IPS-NIHi7 (cell line): ENCODE results near the gene UPK3A.

Source experiments
- DNase-seq: peaks from one replicate; pipeline ENCODE4 v3.0.0; 2012; ENCODE audit warnings: mixed read lengths; ENCODE audit errors: extremely low spot score

The UPK3A gene

DNA sequence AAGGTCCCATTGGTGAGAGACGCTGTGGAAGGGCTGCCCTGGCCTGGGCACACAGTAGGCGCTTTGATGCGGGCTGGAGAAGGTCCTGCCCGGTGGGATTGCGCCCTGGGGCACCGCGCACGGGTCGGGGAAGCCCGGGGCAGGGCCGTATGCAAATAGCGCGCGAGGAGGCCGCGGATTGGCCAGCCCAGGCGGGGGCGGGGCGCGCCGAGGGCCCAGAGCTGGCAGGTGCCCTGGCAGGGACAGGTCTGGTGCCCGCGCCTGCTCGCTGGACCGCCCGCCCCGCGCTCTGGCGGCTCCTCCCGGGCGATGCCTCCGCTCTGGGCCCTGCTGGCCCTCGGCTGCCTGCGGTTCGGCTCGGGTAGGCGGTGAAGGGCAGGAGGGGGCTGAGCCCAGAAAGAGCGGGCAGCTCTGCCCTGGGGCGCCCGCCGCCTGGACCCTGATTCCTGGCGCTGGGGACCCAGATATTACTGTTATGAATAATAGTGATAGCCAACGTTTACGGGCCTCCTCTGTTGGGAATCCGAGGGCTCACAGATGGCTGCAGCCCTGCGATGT is at the start of gene UPK3A:
TSS of gene UPK3A (plus strand) at position 245 of the 558 bp plus-strand sequence. CDS start at position 310, 65 bp downstream.
- DNase-seq, result peak; percentile 85

DNA sequence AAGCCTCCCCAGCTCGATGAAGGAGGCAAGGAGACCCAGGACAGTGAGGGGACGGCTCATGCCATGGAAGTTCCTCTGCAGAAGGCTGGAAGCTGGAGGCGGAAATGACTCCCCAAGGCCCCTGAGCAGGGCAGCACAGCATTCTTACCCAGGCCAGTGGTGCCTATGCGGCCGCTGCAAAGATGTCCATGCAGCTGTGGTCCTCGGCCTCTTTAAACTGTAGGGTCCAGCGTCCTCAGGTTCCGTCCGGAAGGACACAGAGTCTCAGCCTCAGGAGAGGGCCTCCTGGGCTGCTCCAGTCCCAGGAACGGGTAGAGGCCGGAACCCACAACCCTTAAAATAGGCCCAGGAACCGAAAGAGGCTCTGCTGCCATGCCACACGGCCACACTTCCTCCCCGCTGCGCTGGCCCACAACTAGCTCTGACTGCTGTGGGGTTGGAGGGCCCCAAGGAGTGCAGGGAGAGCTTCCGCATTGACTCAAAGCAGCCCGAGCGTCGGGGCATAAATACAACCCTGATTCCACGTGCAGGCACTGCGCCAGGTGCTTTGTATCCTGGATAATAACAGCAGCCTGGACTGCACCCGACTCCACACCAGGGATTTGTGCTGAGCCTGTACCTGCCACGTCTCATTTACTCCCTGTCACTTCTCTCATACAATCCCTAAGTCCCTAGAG is 49.5 kb upstream of the UPK3A start:
- DNase-seq, result no peak

DNA sequence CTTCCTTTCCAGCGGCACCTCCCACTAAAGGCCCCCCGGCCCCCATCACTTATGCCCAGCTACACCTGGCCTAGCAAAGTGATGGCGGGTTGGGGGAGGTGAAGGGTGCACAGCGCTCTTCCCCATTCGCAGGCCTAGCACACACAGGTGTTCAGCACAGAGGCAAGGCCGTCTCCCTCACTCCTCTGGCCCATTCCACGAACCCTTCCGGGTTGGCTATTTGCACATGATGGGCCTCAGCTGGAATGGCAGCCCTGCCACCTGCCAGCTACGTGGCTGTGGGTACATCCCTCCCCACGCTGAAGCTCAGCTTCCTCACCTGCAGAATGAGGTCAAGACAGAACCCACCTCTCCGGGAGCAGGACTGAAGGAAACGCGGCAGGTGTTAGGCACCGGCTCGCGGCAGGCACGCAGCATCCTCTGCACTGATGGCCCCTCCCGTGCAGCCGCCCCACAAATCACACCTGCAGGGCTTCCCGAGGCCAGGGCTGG is 48.9 kb upstream of the UPK3A start:
- DNase-seq, result no peak

DNA sequence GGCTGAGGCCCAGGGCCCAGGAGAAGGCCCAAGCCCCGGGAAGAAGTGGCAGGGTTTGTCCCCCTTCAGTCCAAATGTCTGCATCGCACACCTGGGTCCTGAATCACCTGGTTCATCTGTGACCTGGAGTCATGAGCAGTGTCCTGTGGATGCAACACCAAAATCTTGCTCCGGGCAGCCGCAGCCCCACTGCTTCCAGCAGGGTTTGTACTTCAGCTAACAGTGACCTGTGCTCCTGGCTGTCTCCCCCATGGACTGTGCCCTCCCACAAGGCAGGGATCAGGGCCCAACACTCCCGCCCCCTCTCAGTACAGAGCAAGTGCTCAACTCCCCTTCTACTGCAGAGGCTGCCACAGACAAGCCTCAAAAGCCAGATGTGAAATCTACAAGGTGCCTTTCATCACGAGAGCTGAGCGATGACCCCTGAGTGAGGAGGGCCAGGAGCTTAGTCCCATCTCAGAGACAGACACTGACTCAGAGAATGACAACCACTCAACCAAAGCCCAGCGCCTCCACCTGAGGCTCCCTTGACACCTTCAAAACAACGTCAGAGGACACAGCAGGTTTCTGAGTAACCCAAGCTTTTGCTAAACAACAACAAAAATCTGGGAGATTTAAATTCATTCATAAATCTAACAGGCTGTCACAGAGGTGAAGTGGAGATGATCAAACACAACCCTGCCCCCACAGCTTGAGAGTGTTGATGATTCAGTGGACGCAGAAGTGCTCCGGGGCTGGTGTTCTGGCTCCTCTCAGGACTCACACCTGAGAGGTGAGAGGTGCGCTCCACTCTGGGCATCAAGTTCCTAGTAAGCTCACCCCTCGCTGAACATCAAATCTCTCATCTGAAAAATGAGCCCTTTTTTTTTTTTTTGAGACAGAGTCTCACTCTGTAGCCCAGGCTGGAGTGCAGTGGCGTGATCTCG is 47.4 kb upstream of the UPK3A start:
- DNase-seq, result no peak

DNA sequence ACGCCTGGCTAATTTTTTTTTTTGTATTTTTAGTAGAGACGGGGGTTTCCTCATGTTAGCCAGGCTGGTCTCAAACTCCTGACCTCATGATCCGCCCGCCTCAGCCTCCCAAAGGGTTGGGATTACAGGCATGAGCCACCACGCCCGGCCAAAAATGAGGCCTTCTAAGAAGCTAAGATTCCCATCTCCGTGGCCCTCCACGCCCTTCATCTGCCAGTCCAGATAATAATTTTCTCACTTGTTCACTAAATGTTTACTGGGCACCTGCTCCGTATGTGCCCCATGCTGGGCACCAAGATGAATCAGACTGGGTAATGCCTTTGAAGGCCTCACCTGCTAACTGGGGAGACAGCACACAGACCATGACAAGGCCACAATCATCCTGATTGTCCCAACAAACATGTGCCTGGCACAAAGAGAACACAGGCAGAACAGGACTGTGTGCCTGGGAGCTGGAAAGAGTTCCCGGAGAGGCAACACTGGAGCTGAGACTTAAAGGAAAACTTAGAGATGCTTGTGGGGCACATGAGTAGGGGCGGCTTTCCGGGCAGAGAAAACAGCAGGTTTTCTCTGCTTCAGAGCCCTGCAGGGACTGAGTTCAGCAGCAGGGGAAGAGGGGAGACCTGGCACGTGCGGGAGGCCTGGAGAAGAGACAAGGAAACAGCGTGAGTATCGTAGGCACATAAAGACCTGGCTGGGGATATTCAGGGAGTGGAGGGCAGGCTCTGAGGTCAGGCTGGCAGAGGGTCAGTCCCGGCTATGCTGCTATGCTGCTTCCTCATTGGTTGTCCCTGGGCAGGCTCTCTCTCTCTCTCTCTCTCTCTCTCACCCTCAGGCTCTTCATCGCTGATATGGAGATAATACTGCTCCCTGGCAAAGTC is 46.4 kb upstream of the UPK3A start:
- no peak for DNase-seq

DNA sequence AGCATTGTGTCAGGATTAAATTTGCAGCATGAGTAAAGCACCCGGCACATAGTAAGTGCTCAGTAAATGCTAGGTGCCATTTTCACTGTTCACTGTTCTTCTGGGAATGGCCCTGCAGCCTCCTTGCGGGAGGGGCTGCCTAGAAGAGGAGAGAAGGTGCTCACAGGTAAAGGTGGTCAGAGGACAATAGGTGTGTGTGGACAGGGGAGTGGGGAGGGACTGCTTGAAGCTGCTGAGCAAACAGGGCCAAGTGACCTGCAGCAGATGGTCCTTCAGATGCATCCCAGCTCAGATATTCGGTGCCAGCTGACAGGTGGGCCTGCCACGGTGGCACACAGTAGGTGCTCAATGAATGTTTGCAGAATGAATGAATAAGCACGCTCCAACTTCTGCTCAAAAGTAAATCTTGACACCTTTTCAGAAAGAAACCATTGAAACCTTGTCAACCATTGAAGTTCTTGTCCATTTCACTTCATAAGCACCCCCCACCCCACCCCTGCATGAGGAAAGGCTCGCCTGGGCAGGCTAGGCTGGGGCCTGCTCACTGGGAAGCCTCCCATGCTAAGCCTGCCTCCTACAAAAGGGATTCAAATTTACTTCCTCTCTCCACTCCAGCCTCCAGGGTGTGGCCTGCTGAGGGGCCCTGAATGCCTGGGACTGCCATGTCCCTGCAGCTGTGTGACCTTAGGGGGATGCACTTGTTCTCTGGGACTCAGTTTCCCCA is 45.6 kb upstream of the UPK3A start:
- DNase-seq, result no peak

DNA sequence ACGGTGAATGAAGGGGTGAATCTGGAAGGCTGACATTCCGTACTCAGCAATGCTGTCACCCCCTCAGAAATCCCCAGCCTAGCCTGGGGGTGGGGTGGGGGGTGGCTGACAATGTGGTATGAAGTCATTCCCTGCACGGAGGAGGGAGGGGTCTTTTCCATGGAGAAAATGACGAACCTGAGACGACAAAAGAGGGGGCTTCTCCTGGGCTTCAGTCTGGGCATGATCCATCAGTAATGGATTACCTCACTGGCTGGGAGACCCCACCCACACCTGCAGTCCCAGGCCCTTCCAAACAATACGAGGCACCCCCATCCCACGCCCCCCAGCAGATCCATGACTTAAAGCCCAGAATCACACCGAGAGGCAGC is 45.1 kb upstream of the UPK3A start:
- DNase-seq, result no peak

DNA sequence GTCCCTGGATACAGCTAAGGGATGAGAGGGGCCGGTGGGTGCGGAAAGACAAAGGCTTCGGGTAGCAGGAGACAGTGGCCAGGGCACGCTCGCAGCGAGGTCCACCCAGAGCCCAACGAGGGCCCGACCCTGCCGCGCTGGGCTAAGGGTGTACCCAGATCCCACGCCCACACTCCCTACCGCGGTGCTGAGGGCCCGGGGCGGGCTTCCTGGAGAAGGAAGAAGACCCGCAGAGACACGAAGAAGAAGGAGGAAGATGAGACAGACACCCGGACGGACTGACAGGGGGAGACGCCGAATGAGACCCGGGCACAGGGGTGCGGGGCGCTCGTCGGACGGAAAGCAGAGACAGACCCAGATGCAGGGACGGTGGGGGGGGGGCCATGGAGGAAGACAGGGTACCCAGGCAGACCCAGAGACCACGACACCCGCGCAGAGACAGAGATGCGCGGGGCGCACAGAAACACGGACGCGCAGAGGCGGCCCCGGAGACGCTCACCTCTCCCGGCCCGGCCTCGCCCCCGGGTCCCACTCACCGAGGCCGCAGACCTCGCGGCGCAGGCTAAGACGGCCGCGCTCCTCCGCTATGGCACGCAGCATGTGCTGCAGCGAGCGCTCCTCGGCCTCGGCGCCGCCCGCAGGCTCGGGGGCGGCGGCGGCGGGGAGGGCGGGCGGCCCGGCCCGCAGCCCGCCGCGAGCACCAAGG is 44.5 kb upstream of the UPK3A start:
- peak; percentile 41 for DNase-seq

DNA sequence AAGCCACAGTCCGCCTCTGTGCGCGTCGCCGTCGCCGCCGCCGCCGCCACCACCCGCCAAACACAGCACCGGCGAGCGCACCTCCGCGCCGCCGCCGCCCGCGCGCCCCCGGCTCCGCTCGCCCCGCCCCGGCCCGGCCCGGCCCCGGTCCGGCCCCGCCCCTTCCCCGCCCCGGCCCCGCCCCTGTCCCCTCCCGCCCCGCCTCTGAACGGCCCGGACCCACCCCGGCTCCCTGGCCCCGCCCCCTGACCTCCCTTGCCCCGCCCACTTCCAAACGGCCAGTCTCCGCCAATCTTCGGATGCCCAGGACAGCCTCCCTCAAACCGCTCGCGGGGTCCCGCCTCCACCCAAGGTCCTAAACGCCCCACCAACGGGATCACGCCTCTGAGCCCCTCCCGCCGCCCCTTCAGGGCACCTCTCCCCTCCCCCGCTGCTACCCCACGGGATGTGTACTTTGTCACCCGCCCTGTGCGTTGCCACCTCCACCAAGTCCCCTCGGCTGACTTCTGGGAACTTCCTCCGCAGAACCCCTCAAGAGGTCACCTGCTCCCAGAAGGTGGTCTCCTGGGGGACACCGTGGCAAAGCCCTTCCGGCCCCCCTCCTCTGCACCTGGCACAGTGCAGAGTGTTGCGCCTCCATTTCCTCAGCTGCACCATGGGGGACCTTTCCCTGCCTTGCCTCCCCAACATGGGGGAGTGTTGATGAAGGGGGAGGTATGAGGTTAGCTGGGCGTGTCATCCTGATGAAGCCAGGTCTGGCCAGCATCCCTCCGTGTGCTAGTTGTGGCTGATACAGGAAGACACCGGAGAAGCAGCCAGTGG is 43.7 kb upstream of the UPK3A start, which contains the start of gene KIAA0930:
TSS of gene KIAA0930 (minus strand) at position 85 of the 822 bp plus-strand sequence. CDS start 191 bp downstream, outside the sequence.
- DNase-seq, result peak; percentile 98

DNA sequence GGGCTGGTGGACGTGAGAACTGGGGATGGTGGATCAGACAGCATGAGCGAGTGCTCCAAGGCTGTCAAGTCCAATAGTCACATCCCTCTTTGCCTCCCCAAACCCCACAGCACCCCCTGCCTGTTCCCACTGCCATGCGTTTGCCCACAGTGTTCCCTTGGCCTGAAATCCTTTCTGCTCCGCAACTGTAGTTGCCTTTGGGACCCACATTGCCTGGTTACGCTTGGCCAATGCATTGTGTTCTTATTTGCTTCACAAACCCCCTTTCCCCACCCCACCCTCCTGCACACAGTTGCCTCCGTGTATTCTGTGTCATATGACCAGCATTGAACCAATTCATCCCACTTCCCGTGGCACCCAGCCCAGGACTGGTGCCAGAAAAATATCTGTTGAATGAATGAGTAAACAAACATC is 42.0 kb upstream of the UPK3A start:
- no peak for DNase-seq

DNA sequence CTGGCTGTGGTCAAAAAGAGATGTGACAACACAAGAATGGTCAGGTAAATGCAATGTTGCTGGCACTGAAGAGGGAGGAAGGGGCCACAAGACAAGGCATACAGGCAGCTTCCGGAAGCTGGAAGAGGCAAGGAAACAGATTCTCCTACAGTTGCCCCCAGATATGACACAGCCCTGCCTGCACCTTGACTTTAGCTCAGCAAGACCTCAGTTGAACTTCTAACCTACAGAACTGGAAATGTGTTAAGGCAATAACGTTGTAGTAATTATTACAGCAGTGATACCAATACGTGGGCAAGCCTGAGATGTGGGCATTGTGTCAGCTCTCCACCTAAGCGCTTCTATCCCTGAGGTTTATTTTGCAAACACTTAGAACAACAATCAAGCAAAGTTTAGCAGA is 39.8 kb upstream of the UPK3A start:
- no peak for DNase-seq

DNA sequence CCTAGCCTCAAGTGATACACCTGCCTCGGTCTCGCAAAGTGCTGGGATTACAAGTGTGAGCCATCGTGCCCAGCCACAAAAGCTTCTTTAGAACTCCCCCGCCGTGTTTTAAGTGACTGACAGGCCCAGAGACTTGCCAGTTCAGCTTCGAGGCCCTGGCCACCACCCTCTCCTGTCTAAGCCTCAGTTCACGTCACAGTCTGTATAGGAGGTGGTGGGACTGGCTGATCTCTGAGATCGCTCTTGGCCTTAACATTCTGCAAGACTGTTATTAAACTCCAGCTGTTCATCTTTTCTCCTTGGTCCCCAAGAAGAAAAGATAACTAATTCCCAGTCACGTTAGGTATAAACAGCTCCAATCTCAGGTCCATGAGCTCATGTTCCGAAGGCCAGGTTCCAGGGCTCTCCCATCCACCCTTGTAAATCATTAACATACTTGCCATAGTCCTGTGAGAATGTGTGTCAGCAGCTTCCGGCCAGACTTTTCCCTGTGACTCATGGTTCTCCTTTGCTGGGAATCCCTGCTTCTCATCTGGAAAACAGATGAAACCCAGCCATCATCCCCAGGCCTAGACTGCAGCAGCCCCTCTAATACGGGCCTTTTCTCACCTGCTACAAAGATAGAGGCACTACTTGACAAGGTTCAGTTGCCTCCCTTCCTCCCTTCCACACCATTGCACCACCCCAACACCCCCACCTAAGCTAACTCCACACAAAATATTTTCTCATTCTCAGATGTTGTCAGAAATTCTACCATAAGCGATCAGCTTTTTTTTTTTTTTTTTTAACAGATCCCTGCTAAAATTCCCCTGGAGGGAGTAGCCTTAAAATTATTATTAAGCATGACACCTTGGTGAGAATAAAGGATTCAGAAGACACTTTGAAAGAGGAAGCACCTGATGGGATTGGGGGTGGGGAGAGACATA is 38.4 kb upstream of the UPK3A start:
- peak; percentile 58 for DNase-seq

DNA sequence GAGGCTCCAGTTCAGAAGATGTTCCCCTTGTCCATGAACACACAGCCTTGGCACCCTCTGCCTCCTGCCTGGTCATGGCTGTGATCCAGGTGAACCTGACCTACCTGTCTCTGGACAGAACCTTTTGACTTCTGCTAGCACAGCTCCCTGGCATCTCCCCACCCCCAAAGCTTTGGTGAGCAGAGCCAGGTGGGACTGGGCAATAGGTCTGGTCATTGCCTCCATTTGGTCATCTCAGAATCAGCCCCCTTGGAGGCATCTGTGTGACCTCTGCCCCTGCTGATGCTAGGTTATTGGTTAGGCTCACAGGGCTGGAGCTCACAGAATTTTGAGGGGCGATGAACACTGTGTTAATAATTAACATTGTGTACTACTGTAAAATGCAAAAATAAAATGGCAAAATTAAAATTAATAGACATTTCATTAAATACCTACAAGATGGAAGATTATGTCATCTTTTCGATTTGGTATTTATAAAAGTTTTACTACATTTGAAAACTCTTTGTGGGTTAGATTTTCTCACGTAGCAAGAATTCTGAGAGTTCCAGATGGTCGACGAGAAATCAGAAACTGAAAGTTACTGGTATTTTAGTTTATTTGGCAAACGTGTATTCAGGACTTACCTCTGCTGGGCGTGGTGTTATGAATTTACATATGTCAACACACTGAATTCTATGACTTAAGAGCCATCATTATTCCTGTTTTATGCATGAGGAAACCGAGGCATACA is 35.8 kb upstream of the UPK3A start:
- no peak for DNase-seq

DNA sequence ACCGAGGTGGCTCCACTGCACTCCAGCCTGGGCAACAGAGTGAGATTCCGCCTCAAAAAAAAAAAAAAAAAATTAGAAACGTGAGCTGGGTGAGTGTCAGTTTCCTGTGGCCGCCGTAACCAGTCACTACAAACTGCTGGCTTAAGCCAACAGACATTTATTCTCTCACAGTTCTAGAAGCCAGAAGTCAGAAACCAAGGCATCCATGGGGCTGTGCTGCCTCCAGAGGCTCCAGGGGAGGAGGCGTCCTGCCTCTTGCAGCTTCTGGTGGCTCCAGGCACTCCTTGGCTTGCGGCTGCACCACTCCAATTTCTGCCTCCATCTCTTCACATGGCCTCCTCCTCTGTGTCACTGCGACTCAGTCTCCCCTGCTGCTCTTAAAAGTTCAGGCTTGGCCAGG is 32.9 kb upstream of the UPK3A start:
- no peak for DNase-seq

DNA sequence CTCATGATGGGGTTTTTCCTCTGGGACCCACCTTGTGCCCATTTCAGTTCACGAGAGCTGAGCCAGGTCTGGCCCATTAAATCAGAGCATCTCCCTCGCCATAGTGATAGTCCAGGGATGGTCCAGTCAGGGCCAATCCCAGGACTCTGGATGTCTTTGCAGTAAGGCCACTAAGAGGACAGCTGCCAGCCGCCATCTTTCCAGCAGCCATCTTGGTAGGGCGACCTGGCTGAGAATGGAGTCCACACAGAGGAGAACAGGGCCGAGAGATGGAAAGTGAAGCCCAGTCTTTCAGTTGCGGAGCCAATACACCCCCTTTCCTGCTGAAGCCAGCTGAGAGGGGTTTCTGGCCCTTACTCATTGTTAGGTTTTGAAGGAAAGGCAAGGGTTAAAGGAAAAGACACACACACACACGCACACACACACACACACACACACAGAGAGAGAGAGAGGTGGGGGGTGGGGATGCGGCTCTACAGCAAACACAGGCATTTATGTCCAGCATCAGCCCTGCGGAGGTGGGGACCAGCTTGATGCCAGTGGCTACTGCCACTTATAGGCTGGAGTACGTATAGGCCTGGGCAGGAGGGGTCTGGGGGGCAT is 31.6 kb upstream of the UPK3A start:
- DNase-seq, result no peak

DNA sequence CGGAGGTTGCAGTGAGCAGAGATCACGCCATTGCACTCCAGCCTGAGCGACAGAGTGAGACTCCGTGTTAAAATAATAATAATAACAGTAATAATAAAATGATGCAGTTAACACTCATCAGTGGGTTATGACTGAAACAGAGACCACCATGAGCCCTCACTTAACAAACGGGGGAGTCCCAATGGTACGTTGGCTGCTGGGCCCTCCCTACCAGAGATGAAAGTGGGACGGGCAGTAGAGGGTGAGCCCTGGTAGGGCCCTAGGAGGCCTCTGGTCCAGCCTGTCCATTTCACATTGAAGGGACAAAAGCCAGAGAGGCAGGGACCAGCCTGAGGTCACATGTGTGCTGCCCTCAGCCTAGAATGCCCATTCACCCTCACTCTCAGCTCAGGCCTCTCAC is 30.4 kb upstream of the UPK3A start:
- no peak for DNase-seq

DNA sequence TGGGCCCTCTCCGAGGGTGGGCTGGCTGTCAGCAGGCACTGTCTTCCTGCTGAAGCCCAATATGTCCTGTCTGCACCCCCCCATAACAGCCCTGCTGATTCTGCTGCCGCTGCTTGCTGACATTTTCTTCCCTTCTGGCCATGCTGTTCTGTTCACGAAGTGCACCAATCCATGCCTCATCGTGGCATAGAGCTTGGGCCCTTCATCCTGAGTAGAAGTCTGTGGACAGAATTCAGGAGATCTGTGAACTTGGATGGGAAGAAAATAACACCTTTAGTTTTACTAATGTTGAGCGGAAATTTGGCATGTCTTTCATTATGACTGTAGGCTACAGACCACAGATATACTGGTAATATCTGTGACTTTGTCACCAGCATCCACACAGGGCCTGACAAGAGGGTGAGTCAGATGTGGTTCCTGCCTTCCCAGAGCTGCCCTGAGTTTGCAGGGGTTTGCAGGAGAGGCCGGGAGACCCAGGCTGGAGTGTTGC is 29.9 kb upstream of the UPK3A start:
- no peak for DNase-seq
